MM.1S (cell line): ENCODE results near the gene ABCG4.

ENCODE experiments used
- EZH2phosphoT487 ChIP-seq: fragments of 300-600 bp; sonication (generic); IDR thresholded peaks from 2 replicates; pipeline ENCODE4 v1.6.1; 2018; ENCODE audit warnings: antibody characterized with exemption, low read length
- TF ChIP-seq, protein P1 (sequence below): fragments of 300-600 bp; sonication (generic); IDR thresholded peaks from 2 replicates; pipeline ENCODE4 v1.5.1; 2016; ENCODE audit warnings: antibody characterized with exemption, low read length, mixed read lengths

DNA sequence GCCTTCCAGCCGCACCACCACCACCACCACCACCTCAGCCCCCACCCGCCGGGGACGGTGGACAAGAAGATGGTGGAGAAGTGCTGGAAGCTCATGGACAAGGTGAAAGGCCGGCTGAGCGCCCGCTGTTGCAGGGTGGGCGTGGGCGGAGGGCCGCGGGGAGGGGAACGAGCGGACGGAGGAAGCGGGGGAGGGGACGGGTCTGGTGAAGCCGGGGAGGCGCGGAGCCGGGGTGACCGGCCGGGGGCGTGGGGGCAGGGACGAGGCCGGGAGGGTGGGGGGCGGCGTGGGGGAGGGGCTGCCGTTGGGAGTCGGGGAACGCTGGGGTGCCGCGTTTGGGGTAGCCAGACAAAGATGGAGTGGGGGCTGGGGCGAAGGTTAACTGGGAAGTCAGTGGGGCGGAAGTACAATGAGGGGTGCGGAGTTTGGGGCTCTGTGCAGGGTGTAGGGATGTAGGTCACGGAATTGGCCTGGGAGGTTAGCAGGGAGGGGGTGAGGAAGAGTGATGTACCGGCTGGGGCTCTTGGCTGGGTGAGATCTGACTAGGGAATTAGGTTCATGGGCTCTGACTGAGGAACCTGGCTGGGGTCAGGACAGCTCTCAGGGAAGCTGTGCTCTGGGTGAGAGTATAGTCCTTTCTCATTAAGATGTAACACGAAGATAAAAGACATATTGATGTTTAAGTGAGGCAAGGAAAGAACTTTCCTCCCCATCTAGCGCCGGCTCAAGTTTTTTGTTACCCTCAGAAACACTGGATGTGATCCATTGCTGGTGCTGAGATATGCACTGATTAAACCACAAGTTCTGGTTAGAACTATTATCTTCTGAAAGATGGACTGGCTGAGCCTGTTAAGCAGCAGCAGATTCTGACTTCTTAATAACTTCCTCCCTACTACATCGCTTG, 57.9 kb downstream of the ABCG4 start:
- TF ChIP-seq, protein P1, sequence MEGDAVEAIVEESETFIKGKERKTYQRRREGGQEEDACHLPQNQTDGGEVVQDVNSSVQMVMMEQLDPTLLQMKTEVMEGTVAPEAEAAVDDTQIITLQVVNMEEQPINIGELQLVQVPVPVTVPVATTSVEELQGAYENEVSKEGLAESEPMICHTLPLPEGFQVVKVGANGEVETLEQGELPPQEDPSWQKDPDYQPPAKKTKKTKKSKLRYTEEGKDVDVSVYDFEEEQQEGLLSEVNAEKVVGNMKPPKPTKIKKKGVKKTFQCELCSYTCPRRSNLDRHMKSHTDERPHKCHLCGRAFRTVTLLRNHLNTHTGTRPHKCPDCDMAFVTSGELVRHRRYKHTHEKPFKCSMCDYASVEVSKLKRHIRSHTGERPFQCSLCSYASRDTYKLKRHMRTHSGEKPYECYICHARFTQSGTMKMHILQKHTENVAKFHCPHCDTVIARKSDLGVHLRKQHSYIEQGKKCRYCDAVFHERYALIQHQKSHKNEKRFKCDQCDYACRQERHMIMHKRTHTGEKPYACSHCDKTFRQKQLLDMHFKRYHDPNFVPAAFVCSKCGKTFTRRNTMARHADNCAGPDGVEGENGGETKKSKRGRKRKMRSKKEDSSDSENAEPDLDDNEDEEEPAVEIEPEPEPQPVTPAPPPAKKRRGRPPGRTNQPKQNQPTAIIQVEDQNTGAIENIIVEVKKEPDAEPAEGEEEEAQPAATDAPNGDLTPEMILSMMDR: no peak
- TF ChIP-seq EZH2phosphoT487: no peak
